Hematopoietic multipotent progenitor cell treated with erythropoietin and hydrocortisone succinate and interleukin-3 and kit ligand, for 15 days (in vitro differentiated cells): ENCODE measurements around the gene CRYBA2.

ENCODE experiments used
- DNase-seq: peaks from one replicate; pipeline ENCODE4 v3.0.0-alpha.2; 2015; ENCODE audit warnings: low spot score

The CRYBA2 gene

GRCh38 chr2:219023045-219023605 is 29.9 kb upstream of the CRYBA2 start:
- DNase-seq: no peak

GRCh38 chr2:219022616-219023015 is 29.4 kb upstream of the CRYBA2 start:
- no peak for DNase-seq

GRCh38 chr2:219022041-219022440 is 28.8 kb upstream of the CRYBA2 start:
- no peak for DNase-seq

GRCh38 chr2:219021591-219021990 is 28.4 kb upstream of the CRYBA2 start:
- DNase-seq: no peak

- DNase-seq: no peak
Observed at GRCh38 chr2:219020604-219021365, 27.6 kb upstream of the CRYBA2 start.

- DNase-seq: no peak
Observed at GRCh38 chr2:219019436-219019835, 26.2 kb upstream of the CRYBA2 start.

- no peak for DNase-seq
Observed at GRCh38 chr2:219018726-219019125, 25.5 kb upstream of the CRYBA2 start.

- no peak for DNase-seq
Observed at GRCh38 chr2:219018286-219018685, 25.1 kb upstream of the CRYBA2 start.

GRCh38 chr2:219017201-219017931 is 24.1 kb upstream of the CRYBA2 start:
- no peak for DNase-seq

GRCh38 chr2:219016721-219017120 is 23.5 kb upstream of the CRYBA2 start:
- no peak for DNase-seq

GRCh38 chr2:219010873-219011272 is 17.7 kb upstream of the CRYBA2 start:
- no peak for DNase-seq

GRCh38 chr2:219010162-219010756 is 17.0 kb upstream of the CRYBA2 start:
- no peak for DNase-seq

GRCh38 chr2:219009294-219009693 is 16.1 kb upstream of the CRYBA2 start:
- DNase-seq: no peak

- no peak for DNase-seq
Observed at GRCh38 chr2:219003979-219004378, 10.8 kb upstream of the CRYBA2 start.

GRCh38 chr2:219003267-219003634 is 10.0 kb upstream of the CRYBA2 start:
- DNase-seq: no peak

GRCh38 chr2:219002395-219003266 is 9.4 kb upstream of the CRYBA2 start:
- DNase-seq: no peak

GRCh38 chr2:219001577-219002394 is 8.6 kb upstream of the CRYBA2 start:
- DNase-seq: no peak

GRCh38 chr2:219001100-219001576 is 7.9 kb upstream of the CRYBA2 start:
- no peak for DNase-seq

- no peak for DNase-seq
Observed at GRCh38 chr2:219000569-219000960, 7.3 kb upstream of the CRYBA2 start.

- no peak for DNase-seq
Observed at GRCh38 chr2:218999881-219000568, 6.8 kb upstream of the CRYBA2 start.
